ENCODE measurements around the gene CNOT6.

GRCh38 chr5:180595046-180595379 lies 100.8 kb downstream of the CNOT6 start:
- TF ChIP-seq CTCF (IDR thresholded peaks at IDR 0.05; ENCODE audit: low read length) (no peak), EZH2 (IDR thresholded peaks at IDR 0.05; ENCODE audit: borderline replicate concordance, low read length) (no peak)

Measured in OCI-LY1 (cell line).